ENCODE data around the gene CRADD. TPM values are rescaled to one million over a fixed set of nuclear protein-coding genes. Genes with fewer than 3 reads are reported as not detected.

CRADD gene
- total and polyA plus RNA-seq, 10 of the 15 experiments (the other 5 are each of a cell fraction or from before 2014, with no cell fraction given) = 7.6 to 15.5 (median 11.7) TPM

- POLR2A ChIA-PET = no interaction called here
- RAD21 ChIA-PET (ENCODE audit: unreplicated experiment) = interaction anchor here (0.7 kb wide), 1 partner anchor 19 kb away, joined by 3 read pairs; no protein-coding TSS in a partner anchor
- BruUV-seq (replicated peaks) = no TSS peak
- Histone ChIP-seq H3K27me3 (replicated peaks in 1 of 2; ENCODE audit: control insufficient read depth in 2 of 2, insufficient read depth in 2 of 2, low read length in 1 of 2) (no peaks in the 10 kb centered on the region; a peak in 1 of 4 replicates), H3K4me1 (ENCODE audit: control insufficient read depth, insufficient read depth, low read length) (peaks cover 5% of the 10 kb centered on the region; the same call in 1 of the 2 replicates), H4K20me1 (ENCODE audit: control insufficient read depth, insufficient read depth) (no peaks in the 10 kb centered on the region), H3K4me2 (ENCODE audit: control insufficient read depth, insufficient read depth) (no peak overlapping the region), H3K79me2 (ENCODE audit: control insufficient read depth, insufficient read depth, low read length) (no peaks in the 10 kb centered on the region), H3K36me3 (ENCODE audit: control insufficient read depth in 2 of 2, insufficient read depth in 2 of 2, low read length in 1 of 2) (no peaks in the 10 kb centered on the region), H3K4me3 (no peak overlapping the region), H3K9me3 (replicated peaks; ENCODE audit: control insufficient read depth, insufficient read depth, low read length) (no peaks in the 10 kb centered on the region), H2AFZ (ENCODE audit: control insufficient read depth, low read depth, low read length) (no peak overlapping the region), H3K27ac (ENCODE audit: control insufficient read depth, insufficient read depth) (no peak overlapping the region), H3K9ac (ENCODE audit: control insufficient read depth, insufficient read depth, low read length) (no peak overlapping the region)
- TF ChIP-seq POU2F2 (IDR thresholded peaks at IDR 0.05; ENCODE audit: borderline replicate concordance, low read depth, low read length) (no peak), ATF2 (IDR thresholded peaks at IDR 0.05; ENCODE audit: low read length) (no peak), KDM1A (IDR thresholded peaks at IDR 0.05; ENCODE audit: borderline replicate concordance) (no peak)
- no peak for FAIRE-seq
- SMC1A ChIA-PET (ENCODE audit: uncharacterized antibody, unreplicated experiment) = interaction anchor here (1.1 to 1.3 kb wide), 3 partner anchors 12 to 29 kb away, joined by 3 to 4 read pairs (median 4); no protein-coding TSS in a partner anchor
- CTCF ChIA-PET = interaction anchor here (1.0 to 1.3 kb wide), 4 partner anchors 10 to 280 kb away, joined by 3 read pairs; no protein-coding TSS in a partner anchor
- in situ Hi-C loops (cut with MboI) (no loop called here), intact Hi-C loops (cut with micrococcal nuclease; ENCODE audit: unreplicated experiment) (no loop called here)
- no peak for ATAC-seq
- 78% methylated on average over 3 of the region's 3 CpGs for WGBS (ENCODE audit: insufficient coverage, insufficient replicate concordance, low lambda C conversion rate, missing lambda C conversion rate)
- DNase-seq (ENCODE audit: low read depth, low spot score) = no peak
These were observed 118.2 kb downstream of the CRADD start for GRCh38 chr12:93795352-93795751.

- WGBS (ENCODE audit: insufficient coverage, insufficient replicate concordance, low lambda C conversion rate, missing lambda C conversion rate) = 45% methylated on average over 5 of the region's 5 CpGs
- Histone ChIP-seq H3K4me2 (ENCODE audit: control insufficient read depth, insufficient read depth) (no peak overlapping the region), H3K27me3 (replicated peaks in 1 of 2; ENCODE audit: control insufficient read depth in 2 of 2, insufficient read depth in 2 of 2, low read length in 1 of 2) (no peaks in the 10 kb centered on the region; a peak in 1 of 4 replicates), H4K20me1 (ENCODE audit: control insufficient read depth, insufficient read depth) (no peaks in the 10 kb centered on the region), H3K4me1 (ENCODE audit: control insufficient read depth, insufficient read depth, low read length) (peaks cover 5% of the 10 kb centered on the region; the same call in 1 of the 2 replicates), H3K36me3 (ENCODE audit: control insufficient read depth in 2 of 2, insufficient read depth in 2 of 2, low read length in 1 of 2) (no peaks in the 10 kb centered on the region), H2AFZ (ENCODE audit: control insufficient read depth, low read depth, low read length) (no peak overlapping the region), H3K9ac (ENCODE audit: control insufficient read depth, insufficient read depth, low read length) (no peak overlapping the region), H3K4me3 (no peak overlapping the region), H3K27ac (ENCODE audit: control insufficient read depth, insufficient read depth) (no peak overlapping the region), H3K79me2 (ENCODE audit: control insufficient read depth, insufficient read depth, low read length) (no peaks in the 10 kb centered on the region), H3K9me3 (replicated peaks; ENCODE audit: control insufficient read depth, insufficient read depth, low read length) (no peaks in the 10 kb centered on the region)
- CTCF ChIA-PET = interaction anchor here (1.3 kb wide), 1 partner anchor 13 kb away, joined by 3 read pairs; no protein-coding TSS in a partner anchor
- FAIRE-seq = no peak
- RAD21 ChIA-PET (ENCODE audit: unreplicated experiment) = no interaction called here
- SMC1A ChIA-PET (ENCODE audit: uncharacterized antibody, unreplicated experiment) = interaction anchor here (1.2 to 1.3 kb wide), 2 partner anchors 11 to 31 kb away, joined by 4 read pairs; no protein-coding TSS in a partner anchor
- POLR2A ChIA-PET = no interaction called here
- BruUV-seq (replicated peaks) = no TSS peak
- DNase-seq (ENCODE audit: low read depth, low spot score) = no peak
- TF ChIP-seq NRF1 (conservative IDR thresholded peaks at IDR 0.05; ENCODE audit: low read depth, low read length) = no peak
- TF ChIP-seq BHLHE40 (IDR thresholded peaks at IDR 0.05; ENCODE audit: borderline replicate concordance in 1 of 2, low read depth in 2 of 2, low read length in 1 of 2) = peak in 1 of 2 experiments; percentile 57; a peak in 2 of 4 replicates
- no peak for TF ChIP-seq E4F1 (IDR thresholded peaks at IDR 0.05; ENCODE audit: borderline replicate concordance, partially characterized antibody)
- ATAC-seq = no peak
- intact Hi-C loops (cut with micrococcal nuclease; ENCODE audit: unreplicated experiment) = no loop called here
- in situ Hi-C loops (cut with MboI) = no loop called here
These were observed 119.6 kb downstream of the CRADD start for GRCh38 chr12:93796729-93797128.

Measured in GM12878 (cell line).